HG02885 (cell line): ENCODE results near the gene AMDHD2.

Experiments
- ATAC-seq: cut with Tn5 transposase; IDR thresholded peaks from one replicate; pipeline ENCODE4 v1.9.1; 2021; ENCODE audit warnings: mild to moderate bottlenecking; ENCODE audit not compliant: unreplicated experiment, poor library complexity

AMDHD2 gene

GRCh38 chr16:2482249-2482648, 37.9 kb upstream of the AMDHD2 start:
- no peak for ATAC-seq

- ATAC-seq, result no peak
These were observed 37.2 kb upstream of the AMDHD2 start for GRCh38 chr16:2482708-2483534.

GRCh38 chr16:2483939-2484897, 36.0 kb upstream of the AMDHD2 start:
- ATAC-seq, result no peak

- ATAC-seq, result no peak
These were observed 35.2 kb upstream of the AMDHD2 start for GRCh38 chr16:2484898-2485508.

GRCh38 chr16:2485811-2486507, 34.2 kb upstream of the AMDHD2 start:
- no peak for ATAC-seq

GRCh38 chr16:2486645-2487516, 33.3 kb upstream of the AMDHD2 start:
- no peak for ATAC-seq

- ATAC-seq, result no peak
These were observed 32.7 kb upstream of the AMDHD2 start for GRCh38 chr16:2487517-2487842.

- ATAC-seq, result no peak
These were observed 32.2 kb upstream of the AMDHD2 start for GRCh38 chr16:2487903-2488531.

GRCh38 chr16:2489581-2489980, 30.6 kb upstream of the AMDHD2 start:
- no peak for ATAC-seq

- ATAC-seq, result no peak
These were observed 29.7 kb upstream of the AMDHD2 start for GRCh38 chr16:2490190-2491105.

- no peak for ATAC-seq
These were observed 27.9 kb upstream of the AMDHD2 start for GRCh38 chr16:2492292-2492691.

- ATAC-seq, result no peak
These were observed 26.6 kb upstream of the AMDHD2 start for GRCh38 chr16:2493605-2494004.

- no peak for ATAC-seq
These were observed 25.6 kb upstream of the AMDHD2 start for GRCh38 chr16:2494616-2495015.

GRCh38 chr16:2495041-2495440, 25.1 kb upstream of the AMDHD2 start:
- no peak for ATAC-seq

GRCh38 chr16:2496223-2497115, 23.7 kb upstream of the AMDHD2 start:
- ATAC-seq, result no peak

GRCh38 chr16:2497116-2497630, 23.0 kb upstream of the AMDHD2 start:
- ATAC-seq, result no peak
